Activated naive CD8-positive, alpha-beta T cell (primary cell): ENCODE measurements around the gene ADD1.

ENCODE experiments used
- H3K27ac Mint-ChIP-seq: one replicate; pipeline ENCODE4 v1.8.0; 2021; ENCODE audit warnings: mixed read lengths
- H3K27me3 Mint-ChIP-seq: one replicate; pipeline ENCODE4 v1.8.0; 2021; ENCODE audit warnings: mixed read lengths
- H3K36me3 Mint-ChIP-seq: one replicate; pipeline ENCODE4 v1.8.0; 2021; ENCODE audit warnings: mixed read lengths
- H3K4me1 Mint-ChIP-seq: one replicate; pipeline ENCODE4 v1.8.0; 2021; ENCODE audit warnings: low read depth, mixed read lengths
- H3K4me3 Mint-ChIP-seq: one replicate; pipeline ENCODE4 v1.8.0; 2021; ENCODE audit warnings: mild to moderate bottlenecking, mixed read lengths
- H3K9me3 Mint-ChIP-seq: one replicate; pipeline ENCODE4 v1.8.0; 2021; ENCODE audit warnings: low read depth, mixed read lengths

ADD1 gene

DNA sequence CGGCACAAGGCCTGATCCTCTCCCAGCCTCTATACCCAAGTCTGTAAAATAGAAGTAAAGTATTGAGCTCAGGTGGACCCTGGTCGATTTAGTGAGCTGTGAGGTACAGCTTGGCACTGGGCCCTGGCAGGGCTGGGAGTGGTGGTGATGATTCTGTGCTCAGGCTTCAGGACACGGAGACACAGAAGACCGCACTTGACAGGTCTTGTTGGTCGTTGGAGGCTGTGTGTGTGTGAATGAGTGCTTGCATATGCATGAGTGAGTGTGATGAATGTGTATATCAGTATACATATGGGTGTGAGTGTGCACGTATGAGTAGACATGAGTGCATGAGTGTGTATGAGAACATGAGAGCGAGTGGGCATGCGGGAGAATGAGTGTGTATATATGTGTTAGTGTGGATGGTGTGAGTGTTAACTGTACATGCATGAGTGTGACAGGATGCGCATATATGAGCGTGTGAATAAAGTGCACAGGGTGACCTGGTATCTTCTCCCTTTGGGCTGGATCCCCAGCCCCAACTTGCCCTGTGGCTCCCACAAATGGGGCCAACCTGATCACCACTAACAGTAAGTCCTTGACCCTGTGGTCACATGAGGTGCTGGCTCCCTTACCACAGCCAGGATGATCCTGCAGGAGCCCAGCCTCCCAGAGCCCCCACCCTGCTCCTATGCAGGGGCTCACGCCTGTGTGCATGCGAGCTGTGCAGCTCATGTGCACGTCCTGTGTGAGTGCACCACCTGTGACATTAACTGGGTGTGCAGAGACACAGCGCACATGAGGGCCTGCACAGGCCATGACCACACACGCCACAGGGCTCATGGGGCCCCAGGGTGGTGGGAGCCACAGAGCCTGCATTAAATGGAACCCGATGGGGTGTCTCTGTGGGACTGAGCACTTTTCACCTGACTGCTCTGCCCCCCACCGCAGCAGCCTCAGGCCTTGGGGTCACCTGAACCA is 29.9 kb upstream of the ADD1 start:
- Mint-ChIP-seq H3K27me3 (no peaks in the 10 kb centered on the region), H3K4me1 (peaks cover 50% of the 10 kb centered on the region), H3K36me3 (peaks cover 4% of the 10 kb centered on the region), H3K9me3 (no peaks in the 10 kb centered on the region), H3K4me3 (peak overlapping the region; percentile 82), H3K27ac (peak overlapping the region; percentile 8)

DNA sequence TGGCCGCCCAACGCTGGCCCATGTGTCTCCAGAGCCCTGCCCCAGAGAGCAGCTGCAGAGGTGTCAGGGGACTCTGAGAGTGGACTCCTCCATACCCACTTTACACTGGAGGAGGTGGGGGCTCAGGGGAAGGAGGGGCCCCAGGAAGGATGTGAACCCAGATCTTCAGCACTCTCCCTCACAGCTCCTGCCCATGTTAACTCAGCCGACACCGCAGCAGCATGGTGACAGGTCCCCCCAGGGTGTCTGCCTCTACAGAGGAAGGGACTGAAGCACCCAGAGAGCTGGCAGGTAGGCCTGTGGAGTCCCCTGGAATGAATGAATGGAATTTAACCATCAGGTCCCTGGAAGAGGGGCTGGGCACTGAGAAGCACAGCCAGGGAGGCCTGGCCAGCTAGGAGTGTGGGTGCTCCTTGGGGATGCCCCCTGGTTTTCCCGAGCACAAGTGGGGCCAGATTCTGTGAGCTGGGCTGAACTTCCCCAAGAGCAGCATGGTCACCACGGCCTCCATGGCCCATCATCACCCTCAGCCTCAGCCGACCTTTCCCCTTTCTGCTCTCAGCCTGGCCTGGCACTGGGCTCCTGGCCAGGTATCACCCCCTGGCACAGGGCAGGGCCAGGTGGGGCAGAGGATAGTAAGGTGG is 28.9 kb upstream of the ADD1 start:
- peaks cover 4% of the 10 kb centered on the region for H3K36me3 Mint-ChIP-seq
- H3K4me1 Mint-ChIP-seq = peaks cover 57% of the 10 kb centered on the region
- H3K27ac Mint-ChIP-seq = peak overlapping the region; percentile 16
- no peaks in the 10 kb centered on the region for H3K9me3 Mint-ChIP-seq
- H3K4me3 Mint-ChIP-seq = peak overlapping the region; percentile 82
- no peaks in the 10 kb centered on the region for H3K27me3 Mint-ChIP-seq

DNA sequence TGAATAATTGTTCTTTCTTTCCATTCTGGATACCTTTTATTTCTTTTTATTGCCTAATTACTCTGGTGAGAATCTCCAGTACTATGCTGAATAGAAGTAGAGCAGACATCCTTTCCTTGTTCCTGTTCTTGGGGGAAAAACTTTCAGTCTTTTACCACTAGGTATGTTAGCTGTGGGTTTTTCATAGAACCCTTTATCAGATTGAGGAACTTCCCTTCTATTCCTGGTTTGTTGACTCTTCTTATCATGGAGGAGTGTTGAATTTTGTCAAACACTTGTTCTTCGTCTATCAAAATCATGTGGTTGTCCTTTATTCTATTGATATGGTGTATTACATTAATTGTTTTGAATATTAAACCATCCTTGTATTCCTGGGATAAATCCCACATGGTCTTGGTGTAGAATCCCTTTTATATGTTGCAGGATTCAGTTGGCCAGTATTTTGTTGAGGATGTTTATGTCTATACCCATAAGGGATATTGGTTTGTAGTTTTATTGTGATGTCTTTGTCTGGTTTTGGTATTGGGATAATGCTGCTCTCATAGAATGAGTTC is 27.2 kb upstream of the ADD1 start:
- H3K4me1 Mint-ChIP-seq = peaks cover 58% of the 10 kb centered on the region
- H3K27me3 Mint-ChIP-seq = no peaks in the 10 kb centered on the region
- H3K9me3 Mint-ChIP-seq = no peaks in the 10 kb centered on the region
- peak overlapping the region; percentile 88 for H3K4me3 Mint-ChIP-seq
- H3K36me3 Mint-ChIP-seq = peaks cover 4% of the 10 kb centered on the region
- H3K27ac Mint-ChIP-seq = peak overlapping the region; percentile 75

DNA sequence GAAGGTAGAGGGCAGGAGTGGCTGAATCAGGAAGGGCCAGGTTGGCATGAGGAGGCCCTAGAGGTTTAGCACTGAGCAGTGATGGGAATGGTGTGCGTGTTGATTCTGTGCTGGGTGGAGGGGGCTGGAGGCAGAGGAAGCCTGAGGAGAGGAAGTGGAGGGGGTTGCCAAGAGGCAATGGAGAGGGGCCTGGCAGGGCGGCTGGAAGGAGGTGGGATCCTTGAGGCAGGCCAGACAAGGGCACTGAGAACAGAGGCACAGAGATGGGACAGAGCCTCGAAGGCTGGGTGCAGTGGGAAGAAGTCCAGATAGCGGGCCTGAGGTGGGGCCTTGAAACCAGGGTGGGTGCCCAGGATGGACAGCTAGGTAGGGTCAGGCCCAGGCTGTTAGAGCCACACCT is 26.5 kb upstream of the ADD1 start:
- no peaks in the 10 kb centered on the region for H3K27me3 Mint-ChIP-seq
- H3K4me3 Mint-ChIP-seq = peak overlapping the region; percentile 88
- peak overlapping the region; percentile 75 for H3K27ac Mint-ChIP-seq
- peaks cover 4% of the 10 kb centered on the region for H3K36me3 Mint-ChIP-seq
- peaks cover 54% of the 10 kb centered on the region for H3K4me1 Mint-ChIP-seq
- H3K9me3 Mint-ChIP-seq = no peaks in the 10 kb centered on the region

DNA sequence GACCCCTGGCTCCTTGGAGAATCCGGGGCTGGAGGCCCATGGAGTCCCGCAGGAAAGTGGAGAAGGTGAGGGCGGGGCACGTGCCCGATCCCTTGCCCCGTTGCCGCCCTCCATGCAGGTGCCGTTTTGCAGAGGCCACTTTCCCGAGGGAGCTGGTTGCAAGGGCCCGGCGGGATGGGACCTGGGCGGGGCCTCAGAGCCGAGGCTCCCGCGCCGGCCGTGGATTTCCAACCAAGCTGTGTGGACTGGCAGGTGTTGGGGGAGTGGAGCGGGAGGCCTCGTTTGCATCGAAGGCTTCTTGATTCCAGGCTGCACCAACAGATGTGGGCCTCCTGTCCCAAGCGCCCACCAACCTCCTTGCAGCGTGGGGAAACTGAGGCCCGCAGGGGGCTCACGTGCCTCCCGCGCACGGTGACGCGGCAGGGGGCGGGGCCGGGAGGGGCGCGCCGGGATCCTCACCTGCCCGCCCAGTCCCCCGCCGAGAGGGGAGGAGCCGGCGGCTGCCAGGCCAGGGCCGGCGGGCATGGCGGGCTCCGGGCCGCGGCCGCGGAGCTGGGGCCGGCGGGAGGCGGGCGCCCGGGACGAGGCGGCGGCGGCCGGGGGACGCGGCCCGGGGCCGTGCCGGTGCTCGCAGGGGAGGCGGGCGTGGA is 25.8 kb upstream of the ADD1 start:
- no peaks in the 10 kb centered on the region for H3K27me3 Mint-ChIP-seq
- H3K9me3 Mint-ChIP-seq = no peaks in the 10 kb centered on the region
- peak overlapping the region; percentile 88 for H3K4me3 Mint-ChIP-seq
- H3K27ac Mint-ChIP-seq = peak overlapping the region; percentile 75
- peaks cover 4% of the 10 kb centered on the region for H3K36me3 Mint-ChIP-seq
- peaks cover 51% of the 10 kb centered on the region for H3K4me1 Mint-ChIP-seq

DNA sequence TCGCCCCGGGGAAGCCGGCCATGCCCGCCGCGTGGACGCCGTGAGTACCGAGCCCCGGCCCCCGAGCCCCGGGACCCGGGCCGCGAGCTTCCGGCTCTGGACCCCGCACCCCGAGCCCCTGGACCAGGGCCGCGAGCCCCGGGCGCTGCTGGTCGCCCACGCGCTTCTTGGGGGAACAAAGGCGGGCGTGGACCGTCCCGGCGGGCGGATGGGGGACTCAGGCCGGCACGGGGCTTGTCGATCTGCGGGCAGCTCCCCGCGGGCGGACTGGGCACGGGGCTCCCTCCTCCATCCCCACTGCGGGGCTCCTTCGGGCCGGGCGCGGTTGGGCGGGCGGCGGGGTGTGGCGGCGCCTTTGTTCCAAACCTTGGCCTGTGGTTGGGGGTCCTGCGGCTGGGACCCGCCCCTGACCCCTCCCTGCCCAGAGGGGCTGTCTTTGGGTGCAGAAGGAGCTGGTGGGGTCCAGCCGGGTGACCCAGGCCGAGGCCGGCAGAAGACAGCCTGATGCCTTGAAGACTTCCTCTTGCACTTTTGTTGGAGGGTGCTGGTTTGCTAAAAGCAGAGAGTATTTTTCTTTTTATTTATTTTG is 25.2 kb upstream of the ADD1 start:
- Mint-ChIP-seq H3K9me3 (no peaks in the 10 kb centered on the region), H3K27me3 (no peaks in the 10 kb centered on the region), H3K4me3 (peak overlapping the region; percentile 75), H3K4me1 (peaks cover 47% of the 10 kb centered on the region), H3K36me3 (peaks cover 4% of the 10 kb centered on the region), H3K27ac (no peak overlapping the region)

DNA sequence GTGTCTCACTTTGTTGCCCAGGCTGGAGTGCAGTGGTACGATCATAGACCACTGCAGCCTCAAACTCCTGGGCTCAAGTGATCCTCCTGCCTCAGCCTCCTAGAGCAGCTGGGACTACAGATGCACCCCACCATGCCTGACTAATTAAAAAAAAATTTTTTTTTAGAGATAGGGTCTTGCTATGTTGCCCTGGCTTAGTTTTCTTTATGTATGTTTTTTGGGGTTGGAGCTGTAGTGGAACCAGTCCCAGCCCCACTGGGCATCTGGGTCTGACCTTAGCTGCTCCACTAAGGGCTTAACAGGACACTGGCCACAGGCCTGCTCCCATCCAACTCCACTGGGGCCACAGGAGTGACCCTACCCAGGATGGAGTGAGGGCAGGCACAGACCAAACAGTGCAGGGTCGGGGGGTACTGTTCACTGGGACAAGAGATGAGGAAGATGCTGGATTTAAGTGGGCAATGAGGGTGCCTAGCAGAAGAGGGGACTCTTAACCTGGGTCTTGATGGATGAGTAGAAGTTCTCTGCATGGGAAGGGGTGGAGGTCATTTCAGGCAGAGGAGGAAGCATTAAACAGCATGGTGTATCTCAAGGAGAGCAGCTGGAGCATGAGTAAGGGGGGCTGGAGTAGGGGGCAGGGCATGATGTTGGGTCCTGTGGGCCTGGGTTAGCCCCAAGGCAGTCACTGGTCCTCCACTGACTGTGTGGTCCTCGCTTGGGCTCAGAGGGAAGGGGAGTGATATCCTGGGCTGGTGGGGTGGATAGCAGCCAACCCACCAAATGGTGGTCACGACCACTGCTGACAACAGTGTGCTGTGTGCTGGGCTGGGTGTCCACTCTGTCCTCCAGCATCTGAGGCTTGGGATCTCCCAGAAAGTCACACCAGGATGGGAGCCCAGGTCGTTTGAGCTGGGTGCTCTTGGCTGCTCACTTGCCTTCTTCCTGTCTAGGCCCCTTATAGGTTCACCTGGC is 24.1 kb upstream of the ADD1 start:
- Mint-ChIP-seq H3K4me3 (peak overlapping the region; percentile 75), H3K36me3 (peaks cover 4% of the 10 kb centered on the region), H3K27ac (peak overlapping the region; percentile 46), H3K4me1 (peaks cover 36% of the 10 kb centered on the region), H3K9me3 (no peaks in the 10 kb centered on the region), H3K27me3 (no peaks in the 10 kb centered on the region)

DNA sequence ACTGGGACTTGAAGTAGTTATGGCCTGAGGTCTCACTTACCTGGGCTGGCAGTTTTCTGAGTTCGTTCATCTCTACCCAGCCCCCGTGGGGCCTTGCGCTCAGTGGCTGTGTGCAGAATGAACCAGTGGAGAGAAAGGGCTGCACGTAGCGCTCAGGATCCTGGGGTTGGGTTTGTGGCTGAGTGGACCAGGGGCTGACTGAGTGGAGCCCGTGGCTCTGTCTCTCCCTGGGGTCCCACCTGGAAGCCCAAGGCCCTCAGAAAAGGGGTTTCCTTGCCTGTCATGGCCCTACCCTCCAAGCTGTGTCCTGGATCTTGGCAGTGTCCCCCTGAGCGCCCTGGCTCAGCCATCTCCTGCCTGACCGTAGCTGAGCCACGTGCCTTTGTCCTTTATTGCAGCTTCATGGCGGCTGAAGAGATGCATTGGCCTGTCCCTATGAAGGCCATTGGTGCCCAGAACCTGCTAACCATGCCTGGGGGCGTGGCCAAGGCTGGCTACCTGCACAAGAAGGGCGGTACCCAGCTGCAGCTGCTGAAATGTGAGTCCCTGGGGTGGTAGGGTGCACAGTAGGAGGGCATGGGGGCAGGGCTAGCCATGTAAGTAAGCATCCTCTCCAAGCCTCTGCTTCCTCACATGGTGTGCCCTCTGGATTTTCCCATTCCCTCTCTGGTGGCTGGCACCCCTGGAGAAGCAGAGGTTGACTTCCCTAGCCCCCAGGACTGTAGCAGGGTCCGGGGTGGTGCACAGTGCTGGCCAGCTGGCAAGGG is 23.2 kb upstream of the ADD1 start:
- H3K9me3 Mint-ChIP-seq = no peaks in the 10 kb centered on the region
- H3K27me3 Mint-ChIP-seq = no peaks in the 10 kb centered on the region
- peaks cover 27% of the 10 kb centered on the region for H3K4me1 Mint-ChIP-seq
- peaks cover 4% of the 10 kb centered on the region for H3K36me3 Mint-ChIP-seq
- no peak overlapping the region for H3K27ac Mint-ChIP-seq
- H3K4me3 Mint-ChIP-seq = peak overlapping the region; percentile 27

DNA sequence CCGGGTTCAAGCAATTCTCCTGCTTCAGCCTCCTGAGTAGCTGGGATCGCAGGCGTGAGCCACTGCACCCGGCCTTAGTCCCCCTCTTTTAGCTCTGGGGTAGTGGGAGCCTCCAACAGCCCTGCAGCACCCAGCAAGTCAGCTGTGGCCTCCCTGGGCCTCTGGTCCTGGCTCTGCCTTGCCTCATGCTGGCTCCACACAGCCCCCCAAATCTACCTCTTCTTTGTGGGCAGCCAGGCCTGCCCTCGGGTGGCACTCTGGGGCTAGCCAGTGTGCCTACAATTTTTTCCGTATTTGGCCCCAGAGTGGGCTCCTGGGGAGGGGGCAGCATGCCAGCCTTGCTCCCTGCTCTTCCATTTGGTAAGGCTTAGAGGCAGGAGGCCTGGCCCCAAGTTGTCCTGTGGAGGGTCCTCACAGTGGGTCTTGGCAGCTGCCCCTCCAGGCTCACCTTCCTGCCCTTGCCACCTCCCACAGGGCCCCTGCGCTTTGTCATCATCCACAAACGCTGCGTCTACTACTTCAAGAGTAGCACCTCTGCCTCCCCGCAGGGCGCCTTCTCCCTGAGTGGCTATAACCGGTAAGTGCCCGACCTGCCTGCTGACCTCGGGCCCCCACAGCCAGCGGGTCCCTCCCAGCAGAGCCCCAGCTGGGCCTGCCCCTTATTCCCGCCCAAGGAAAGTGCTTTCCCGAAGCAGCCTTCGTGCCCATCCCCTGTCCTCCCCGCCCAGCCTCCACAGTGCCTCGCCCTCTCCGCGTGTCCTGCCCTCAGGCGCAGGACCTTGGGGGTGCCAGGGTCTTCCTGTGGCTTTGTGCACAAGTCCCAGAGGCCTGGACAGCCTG is 21.0 kb upstream of the ADD1 start:
- peaks cover 10% of the 10 kb centered on the region for H3K4me1 Mint-ChIP-seq
- H3K27me3 Mint-ChIP-seq = no peaks in the 10 kb centered on the region
- no peaks in the 10 kb centered on the region for H3K9me3 Mint-ChIP-seq
- no peaks in the 10 kb centered on the region for H3K36me3 Mint-ChIP-seq
- no peak overlapping the region for H3K27ac Mint-ChIP-seq
- H3K4me3 Mint-ChIP-seq = no peak overlapping the region

DNA sequence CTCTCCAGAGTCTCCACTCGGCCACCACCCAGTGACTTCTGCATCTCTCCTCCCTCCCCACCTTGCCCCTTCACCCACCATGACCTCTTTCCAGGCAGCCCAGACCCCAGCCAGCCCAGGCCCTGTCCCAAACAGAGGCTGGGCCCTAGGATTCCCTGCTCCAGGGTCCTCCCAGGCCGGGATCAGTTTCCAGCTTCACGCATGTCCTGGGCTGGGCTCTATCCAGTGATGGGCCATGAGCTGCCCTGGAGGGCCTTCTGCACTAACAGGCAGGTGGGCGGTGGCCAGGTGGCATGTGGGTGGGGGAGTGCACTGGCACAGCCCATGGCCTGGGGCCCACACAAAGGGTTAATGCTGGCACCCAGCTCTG is 20.4 kb upstream of the ADD1 start:
- no peaks in the 10 kb centered on the region for H3K27me3 Mint-ChIP-seq
- peaks cover 10% of the 10 kb centered on the region for H3K4me1 Mint-ChIP-seq
- H3K9me3 Mint-ChIP-seq = no peaks in the 10 kb centered on the region
- H3K4me3 Mint-ChIP-seq = no peak overlapping the region
- no peak overlapping the region for H3K27ac Mint-ChIP-seq
- no peaks in the 10 kb centered on the region for H3K36me3 Mint-ChIP-seq

DNA sequence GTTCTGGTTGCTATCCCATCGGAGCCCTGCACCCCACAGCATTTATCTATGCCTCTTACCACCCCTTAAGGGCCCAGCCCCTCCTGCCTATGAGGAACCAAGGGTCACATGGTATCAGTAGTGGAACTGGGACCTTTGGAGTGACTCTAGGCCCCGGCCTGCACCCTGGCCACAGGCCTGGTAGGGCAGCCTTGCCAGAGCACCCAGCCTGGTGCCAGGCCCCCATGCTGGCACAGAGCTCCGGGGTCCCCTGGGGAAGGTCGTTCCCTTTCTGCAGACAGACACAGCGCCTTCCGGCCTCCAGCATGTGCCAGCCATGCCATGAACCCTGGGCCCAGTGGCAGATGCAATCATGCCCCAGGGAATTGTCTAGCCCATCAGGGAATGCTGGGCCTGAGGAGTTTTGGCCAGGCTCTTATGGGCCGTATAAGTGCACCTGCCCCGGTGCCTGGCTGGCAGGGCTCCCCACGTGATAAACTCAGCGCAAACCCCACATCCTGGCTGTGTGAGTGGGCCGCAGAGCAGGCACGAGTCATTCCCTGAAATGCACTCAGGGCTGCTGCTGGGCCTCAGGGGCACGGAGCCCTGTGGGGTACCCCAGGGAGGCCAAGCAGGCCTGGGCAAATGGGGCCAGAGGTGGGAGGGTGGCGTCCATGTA is 19.8 kb upstream of the ADD1 start:
- no peak overlapping the region for H3K27ac Mint-ChIP-seq
- no peak overlapping the region for H3K4me3 Mint-ChIP-seq
- no peaks in the 10 kb centered on the region for H3K9me3 Mint-ChIP-seq
- no peaks in the 10 kb centered on the region for H3K36me3 Mint-ChIP-seq
- H3K4me1 Mint-ChIP-seq = peaks cover 10% of the 10 kb centered on the region
- no peaks in the 10 kb centered on the region for H3K27me3 Mint-ChIP-seq

DNA sequence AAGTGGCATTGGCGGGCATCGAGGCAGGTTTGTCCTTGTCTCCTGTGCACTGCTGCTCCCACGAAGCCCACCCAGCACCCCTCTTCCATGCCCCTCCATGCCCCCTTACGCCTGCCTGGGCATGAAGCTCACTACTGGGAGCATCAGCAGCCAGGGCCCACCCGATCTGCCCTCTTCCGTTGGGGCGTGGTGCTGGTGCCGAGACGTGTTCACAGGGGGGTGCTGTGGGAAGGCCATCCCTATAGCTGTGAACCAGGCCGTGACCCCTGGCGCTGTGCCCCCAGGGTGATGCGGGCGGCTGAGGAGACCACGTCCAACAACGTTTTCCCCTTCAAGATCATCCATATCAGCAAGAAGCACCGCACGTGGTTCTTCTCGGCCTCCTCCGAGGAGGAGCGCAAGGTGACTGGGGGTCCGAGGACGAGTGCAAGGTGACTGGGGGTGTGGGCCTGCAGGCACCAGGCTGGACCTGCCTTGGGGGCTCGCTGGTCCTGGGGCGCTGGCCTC is 19.3 kb upstream of the ADD1 start:
- no peaks in the 10 kb centered on the region for H3K9me3 Mint-ChIP-seq
- H3K27me3 Mint-ChIP-seq = no peaks in the 10 kb centered on the region
- H3K4me3 Mint-ChIP-seq = no peak overlapping the region
- no peaks in the 10 kb centered on the region for H3K36me3 Mint-ChIP-seq
- peaks cover 7% of the 10 kb centered on the region for H3K4me1 Mint-ChIP-seq
- no peak overlapping the region for H3K27ac Mint-ChIP-seq
